ENCODE measurements around the gene PLXNA4.

Gene PLXNA4

GRCh38 chr7:132527467-132528410, 48.5 kb downstream of the PLXNA4 start:
- DNase-seq (ENCODE audit: insufficient read length, low spot score) (no peak), FAIRE-seq (no peak)

GRCh38 chr7:132526111-132526740, 50.0 kb downstream of the PLXNA4 start:
- DNase-seq (ENCODE audit: insufficient read length, low spot score): no peak
- no peak for FAIRE-seq
- TF ChIP-seq SPI1 (IDR thresholded peaks at IDR 0.05; ENCODE audit: low read depth, low read length) (no peak), POLR2AphosphoS5 (IDR thresholded peaks at IDR 0.05; ENCODE audit: low read depth, low read length) (no peak), TAF1 (IDR thresholded peaks at IDR 0.05; ENCODE audit: low read depth, low read length) (no peak), POU2F2 (IDR thresholded peaks at IDR 0.05; ENCODE audit: low read depth, low read length) (no peak), PAX5 (IDR thresholded peaks at IDR 0.05; ENCODE audit: insufficient read depth, low read length, severe bottlenecking) (no peak), POLR2A (IDR thresholded peaks at IDR 0.05; ENCODE audit: low read depth, low read length) (no peak)

More at GRCh38 chr7:132527467-132528410, 48.5 kb downstream of the PLXNA4 start:
- TF ChIP-seq POLR2AphosphoS5 (IDR thresholded peaks at IDR 0.05; ENCODE audit: low read depth, low read length): no peak
- no peak for TF ChIP-seq SPI1 (IDR thresholded peaks at IDR 0.05; ENCODE audit: low read depth, low read length)
- TF ChIP-seq POU2F2 (IDR thresholded peaks at IDR 0.05; ENCODE audit: low read depth, low read length): no peak
- no peak for TF ChIP-seq POLR2A (IDR thresholded peaks at IDR 0.05; ENCODE audit: low read depth, low read length)
- no peak for TF ChIP-seq PAX5 (IDR thresholded peaks at IDR 0.05; ENCODE audit: insufficient read depth, low read length, severe bottlenecking)
- TF ChIP-seq TAF1 (IDR thresholded peaks at IDR 0.05; ENCODE audit: low read depth, low read length): no peak

- no peak for TF ChIP-seq POU2F2 (IDR thresholded peaks at IDR 0.05; ENCODE audit: low read depth, low read length)
- no peak for TF ChIP-seq POLR2AphosphoS5 (IDR thresholded peaks at IDR 0.05; ENCODE audit: low read depth, low read length)
- TF ChIP-seq POLR2A (IDR thresholded peaks at IDR 0.05; ENCODE audit: low read depth, low read length): no peak
- no peak for TF ChIP-seq TAF1 (IDR thresholded peaks at IDR 0.05; ENCODE audit: low read depth, low read length)
- TF ChIP-seq SPI1 (IDR thresholded peaks at IDR 0.05; ENCODE audit: low read depth, low read length): no peak
- no peak for TF ChIP-seq PAX5 (IDR thresholded peaks at IDR 0.05; ENCODE audit: insufficient read depth, low read length, severe bottlenecking)
- no peak for DNase-seq (ENCODE audit: insufficient read length, low spot score)
- no peak for FAIRE-seq
Measured at GRCh38 chr7:132521423-132521822, 54.8 kb downstream of the PLXNA4 start.

- TF ChIP-seq TAF1 (IDR thresholded peaks at IDR 0.05; ENCODE audit: low read depth, low read length) (no peak), POLR2A (IDR thresholded peaks at IDR 0.05; ENCODE audit: low read depth, low read length) (no peak), POU2F2 (IDR thresholded peaks at IDR 0.05; ENCODE audit: low read depth, low read length) (no peak), POLR2AphosphoS5 (IDR thresholded peaks at IDR 0.05; ENCODE audit: low read depth, low read length) (no peak), SPI1 (IDR thresholded peaks at IDR 0.05; ENCODE audit: low read depth, low read length) (no peak), PAX5 (IDR thresholded peaks at IDR 0.05; ENCODE audit: insufficient read depth, low read length, severe bottlenecking) (no peak)
- FAIRE-seq (no peak), DNase-seq (ENCODE audit: insufficient read length, low spot score) (no peak)
Measured at GRCh38 chr7:132520591-132521280, 55.5 kb downstream of the PLXNA4 start.

GRCh38 chr7:132519936-132520335, 56.3 kb downstream of the PLXNA4 start:
- TF ChIP-seq TAF1 (IDR thresholded peaks at IDR 0.05; ENCODE audit: low read depth, low read length) (no peak), POLR2AphosphoS5 (IDR thresholded peaks at IDR 0.05; ENCODE audit: low read depth, low read length) (no peak), PAX5 (IDR thresholded peaks at IDR 0.05; ENCODE audit: insufficient read depth, low read length, severe bottlenecking) (no peak), POLR2A (IDR thresholded peaks at IDR 0.05; ENCODE audit: low read depth, low read length) (no peak), SPI1 (IDR thresholded peaks at IDR 0.05; ENCODE audit: low read depth, low read length) (no peak), POU2F2 (IDR thresholded peaks at IDR 0.05; ENCODE audit: low read depth, low read length) (no peak)
- DNase-seq (ENCODE audit: insufficient read length, low spot score): no peak
- FAIRE-seq: no peak

GRCh38 chr7:132518839-132519173, 57.5 kb downstream of the PLXNA4 start:
- no peak for TF ChIP-seq SPI1 (IDR thresholded peaks at IDR 0.05; ENCODE audit: low read depth, low read length)
- TF ChIP-seq TAF1 (IDR thresholded peaks at IDR 0.05; ENCODE audit: low read depth, low read length): no peak
- no peak for TF ChIP-seq PAX5 (IDR thresholded peaks at IDR 0.05; ENCODE audit: insufficient read depth, low read length, severe bottlenecking)
- TF ChIP-seq POU2F2 (IDR thresholded peaks at IDR 0.05; ENCODE audit: low read depth, low read length): no peak
- no peak for TF ChIP-seq POLR2AphosphoS5 (IDR thresholded peaks at IDR 0.05; ENCODE audit: low read depth, low read length)
- no peak for TF ChIP-seq POLR2A (IDR thresholded peaks at IDR 0.05; ENCODE audit: low read depth, low read length)
- DNase-seq (ENCODE audit: insufficient read length, low spot score): no peak
- FAIRE-seq: no peak

GRCh38 chr7:132518102-132518838, 58.0 kb downstream of the PLXNA4 start:
- FAIRE-seq (peak; percentile 55), DNase-seq (ENCODE audit: insufficient read length, low spot score) (peak; percentile 35)
- TF ChIP-seq TAF1 (IDR thresholded peaks at IDR 0.05; ENCODE audit: low read depth, low read length): no peak
- TF ChIP-seq POLR2AphosphoS5 (IDR thresholded peaks at IDR 0.05; ENCODE audit: low read depth, low read length): no peak
- no peak for TF ChIP-seq SPI1 (IDR thresholded peaks at IDR 0.05; ENCODE audit: low read depth, low read length)

GRCh38 chr7:132516042-132516840, 60.0 kb downstream of the PLXNA4 start:
- FAIRE-seq (no peak), DNase-seq (ENCODE audit: insufficient read length, low spot score) (no peak)
- TF ChIP-seq SPI1 (IDR thresholded peaks at IDR 0.05; ENCODE audit: low read depth, low read length): no peak
- no peak for TF ChIP-seq POU2F2 (IDR thresholded peaks at IDR 0.05; ENCODE audit: low read depth, low read length)
- no peak for TF ChIP-seq TAF1 (IDR thresholded peaks at IDR 0.05; ENCODE audit: low read depth, low read length)
- TF ChIP-seq POLR2AphosphoS5 (IDR thresholded peaks at IDR 0.05; ENCODE audit: low read depth, low read length): no peak
- no peak for TF ChIP-seq PAX5 (IDR thresholded peaks at IDR 0.05; ENCODE audit: insufficient read depth, low read length, severe bottlenecking)
- no peak for TF ChIP-seq POLR2A (IDR thresholded peaks at IDR 0.05; ENCODE audit: low read depth, low read length)
